GM21737 (cell line): Measurements from ENCODE around the gene HS6ST3.

ENCODE experiments used
- ATAC-seq: cut with Tn5 transposase; IDR thresholded peaks from one replicate; pipeline ENCODE4 v1.9.1; 2021; ENCODE audit warnings: mild to moderate bottlenecking, moderate library complexity; ENCODE audit not compliant: unreplicated experiment

HS6ST3 gene

DNA sequence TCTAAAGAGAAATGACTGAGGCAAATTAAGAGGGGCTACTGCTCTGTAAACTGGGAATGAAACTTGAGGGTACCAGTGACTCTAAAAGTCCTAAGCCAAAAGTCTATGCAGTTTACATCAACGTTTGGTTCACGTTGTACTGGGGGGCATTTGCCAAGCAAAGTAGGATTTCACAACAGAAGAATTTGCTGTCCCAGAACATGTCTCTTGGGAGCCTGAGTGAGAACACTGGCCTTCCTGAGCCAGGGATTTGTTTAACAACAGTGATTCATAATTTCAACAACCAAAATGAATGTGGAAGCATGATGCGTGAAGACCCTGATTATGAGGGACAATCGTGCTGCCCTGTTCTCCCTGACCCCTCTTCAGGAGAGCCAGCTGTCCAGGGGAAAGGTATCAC lies 726.4 kb downstream of the HS6ST3 start:
- no peak for ATAC-seq

DNA sequence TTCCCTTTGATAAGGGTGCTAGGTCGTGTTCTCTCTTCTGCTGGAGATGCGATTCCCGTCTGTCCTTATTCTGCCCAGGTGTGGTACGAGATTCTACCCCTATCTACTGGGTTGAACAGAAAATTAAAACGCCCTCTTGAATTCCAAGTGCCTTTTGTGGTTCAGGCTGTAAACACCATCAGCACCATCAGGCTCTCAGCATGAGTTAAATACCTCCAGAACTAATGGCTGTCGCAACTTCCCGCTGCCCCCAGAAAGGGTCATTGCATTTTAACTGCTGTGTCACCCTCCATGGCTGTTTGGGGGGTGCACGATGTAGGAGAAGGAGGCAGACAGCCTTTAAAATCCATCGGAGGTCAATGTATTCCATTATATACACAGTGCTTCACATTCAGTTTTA lies 727.0 kb downstream of the HS6ST3 start:
- ATAC-seq: no peak

DNA sequence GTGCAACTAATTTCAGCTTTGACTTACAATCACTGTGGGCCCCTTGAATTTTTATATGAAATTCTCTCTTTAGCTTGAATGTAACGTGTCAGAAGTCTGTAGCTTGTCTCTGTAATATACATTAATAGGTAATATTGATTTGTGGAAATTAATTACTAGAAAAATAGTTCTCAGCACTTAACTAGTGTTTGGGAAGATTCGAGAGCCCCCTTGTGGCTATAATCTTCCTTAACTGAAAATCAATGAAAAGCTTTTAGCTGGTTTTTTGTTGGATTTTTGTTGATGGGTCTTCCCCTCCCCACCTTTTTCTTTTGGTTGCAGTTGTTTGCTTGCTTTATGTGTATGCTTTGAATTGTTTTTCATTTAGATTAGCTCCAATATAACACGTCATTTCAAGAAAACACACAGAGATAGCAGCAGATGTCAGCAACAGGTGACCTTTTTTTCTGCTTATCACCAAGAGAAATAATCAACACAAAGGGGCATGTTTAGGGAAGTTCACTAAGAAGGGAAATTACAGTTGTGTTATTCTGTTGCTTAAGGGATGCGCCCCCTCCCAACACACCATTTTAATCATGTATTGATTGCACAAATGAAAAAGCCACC lies 727.5 kb downstream of the HS6ST3 start:
- ATAC-seq: no peak

GRCh38 chr13:96819375-96819774 lies 729.5 kb downstream of the HS6ST3 start:
- no peak for ATAC-seq

DNA sequence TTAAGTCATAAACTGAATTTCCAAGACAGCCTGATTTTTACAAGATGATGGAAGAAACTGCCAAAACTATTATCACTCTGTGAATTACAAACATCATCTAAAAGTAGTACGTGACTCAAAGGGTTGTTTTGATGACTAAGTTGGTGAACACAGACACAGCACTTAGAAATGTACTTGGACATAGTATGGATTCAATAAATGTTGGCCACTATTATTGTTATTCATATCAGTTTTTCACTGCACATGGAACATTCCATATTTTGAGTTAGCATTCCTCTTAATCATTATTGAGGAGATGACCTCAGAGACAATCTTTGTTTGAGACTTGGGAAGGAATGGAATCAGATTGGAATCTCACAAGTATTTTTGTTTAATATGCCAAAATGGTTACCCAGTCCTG lies 731.5 kb downstream of the HS6ST3 start:
- no peak for ATAC-seq

DNA sequence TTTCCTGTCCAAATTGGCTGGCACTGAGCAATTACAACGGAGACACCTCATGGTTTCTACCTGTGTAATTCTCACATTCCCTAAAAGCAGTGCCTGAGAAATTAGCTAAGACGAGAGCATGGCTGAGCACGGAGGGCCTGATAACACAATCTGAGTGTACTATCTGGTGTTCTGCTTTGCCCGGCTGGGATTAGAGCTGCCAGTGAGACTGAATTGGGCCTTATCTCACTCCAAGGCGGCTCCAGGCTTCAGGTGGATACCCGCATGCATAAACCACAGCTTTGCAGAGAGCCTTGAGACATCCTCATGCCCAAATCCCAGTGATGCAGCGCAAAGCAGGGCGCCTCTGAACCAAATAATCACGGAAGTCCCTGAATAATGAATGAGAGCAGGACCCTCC lies 732.1 kb downstream of the HS6ST3 start:
- no peak for ATAC-seq

GRCh38 chr13:96822895-96823294 lies 733.0 kb downstream of the HS6ST3 start:
- no peak for ATAC-seq

- no peak for ATAC-seq
Measured at GRCh38 chr13:96824140-96824539, 734.2 kb downstream of the HS6ST3 start.

DNA sequence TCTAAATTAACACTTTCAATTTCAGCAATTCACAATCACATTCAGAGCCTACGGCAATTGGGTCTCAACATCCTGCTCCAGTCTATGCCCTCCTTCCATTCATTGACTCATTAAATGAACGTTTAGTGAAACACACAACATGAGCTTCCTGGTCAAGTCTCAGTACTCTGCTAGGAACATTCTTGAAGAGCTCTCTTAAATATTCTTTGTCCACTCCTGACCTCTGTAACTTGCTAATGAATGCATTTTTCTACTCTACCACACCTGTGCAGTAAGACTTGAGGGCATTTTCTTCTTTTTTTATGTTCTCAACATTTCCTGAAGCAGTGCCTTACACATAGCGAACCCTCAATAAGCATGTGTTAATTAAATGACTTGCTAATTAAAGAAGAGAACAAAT lies 735.7 kb downstream of the HS6ST3 start:
- no peak for ATAC-seq

- no peak for ATAC-seq
Measured at GRCh38 chr13:96834626-96835025, 744.7 kb downstream of the HS6ST3 start.

DNA sequence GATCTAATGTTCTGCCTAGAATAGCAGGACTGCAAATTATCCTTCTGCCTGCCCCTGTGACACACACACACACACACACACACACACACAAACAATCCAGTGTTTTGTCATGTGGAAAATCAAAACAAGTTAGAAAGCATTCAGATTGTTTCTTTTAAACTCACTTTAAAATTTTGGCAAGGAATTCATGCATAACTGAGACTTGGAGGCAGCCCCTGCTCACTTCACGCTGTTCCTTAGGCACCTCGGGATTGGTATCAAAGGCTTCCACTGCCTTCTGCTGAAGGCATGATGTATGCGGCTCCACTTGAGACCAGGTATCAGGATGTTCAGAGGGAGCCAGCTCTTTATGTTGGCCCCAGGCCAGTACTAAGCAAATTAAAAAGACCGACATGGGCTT lies 745.6 kb downstream of the HS6ST3 start:
- ATAC-seq: no peak

GRCh38 chr13:96836733-96837132 lies 746.8 kb downstream of the HS6ST3 start:
- ATAC-seq: no peak

DNA sequence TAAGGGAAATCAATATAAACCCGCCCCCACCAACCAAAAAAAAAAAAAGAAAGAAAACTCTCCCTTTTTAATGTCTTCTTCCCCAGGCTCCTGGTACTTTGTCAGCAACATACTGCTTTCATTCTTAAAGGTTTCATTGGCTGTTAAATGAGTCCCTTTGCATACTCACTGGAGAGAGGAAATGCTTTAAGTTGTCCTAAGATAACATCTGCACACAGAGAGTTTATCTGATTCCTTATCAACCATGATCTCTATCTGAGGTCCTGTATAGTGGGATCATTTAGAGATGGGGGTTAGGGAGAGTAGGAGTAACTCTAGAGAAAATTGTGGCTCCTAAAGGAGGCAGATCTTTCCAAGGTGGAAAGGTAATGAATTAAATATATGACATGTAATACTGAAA lies 747.9 kb downstream of the HS6ST3 start:
- no peak for ATAC-seq

GRCh38 chr13:96844195-96844594 lies 754.3 kb downstream of the HS6ST3 start:
- ATAC-seq: no peak

GRCh38 chr13:96844616-96845015 lies 754.7 kb downstream of the HS6ST3 start:
- ATAC-seq: no peak

DNA sequence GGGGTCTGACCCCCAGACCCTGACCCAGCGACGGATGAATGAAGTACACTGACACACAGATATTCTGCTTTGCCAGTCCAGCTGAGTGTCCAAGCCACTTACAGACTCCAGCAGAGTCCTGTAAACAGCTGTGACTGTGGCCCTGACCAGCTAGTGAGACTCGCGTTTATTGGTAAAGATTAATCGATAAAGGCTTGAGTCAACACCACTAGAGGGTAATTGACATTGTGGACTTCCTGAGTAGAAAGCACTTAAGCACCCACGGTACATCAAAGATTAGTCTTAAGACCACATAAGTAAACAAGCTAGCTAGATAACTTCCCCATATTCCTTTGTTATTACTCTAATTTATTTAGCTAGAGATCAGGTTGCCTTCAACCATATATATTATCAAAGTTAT lies 758.4 kb downstream of the HS6ST3 start:
- no peak for ATAC-seq

GRCh38 chr13:96849091-96849490 lies 759.2 kb downstream of the HS6ST3 start:
- ATAC-seq: no peak

DNA sequence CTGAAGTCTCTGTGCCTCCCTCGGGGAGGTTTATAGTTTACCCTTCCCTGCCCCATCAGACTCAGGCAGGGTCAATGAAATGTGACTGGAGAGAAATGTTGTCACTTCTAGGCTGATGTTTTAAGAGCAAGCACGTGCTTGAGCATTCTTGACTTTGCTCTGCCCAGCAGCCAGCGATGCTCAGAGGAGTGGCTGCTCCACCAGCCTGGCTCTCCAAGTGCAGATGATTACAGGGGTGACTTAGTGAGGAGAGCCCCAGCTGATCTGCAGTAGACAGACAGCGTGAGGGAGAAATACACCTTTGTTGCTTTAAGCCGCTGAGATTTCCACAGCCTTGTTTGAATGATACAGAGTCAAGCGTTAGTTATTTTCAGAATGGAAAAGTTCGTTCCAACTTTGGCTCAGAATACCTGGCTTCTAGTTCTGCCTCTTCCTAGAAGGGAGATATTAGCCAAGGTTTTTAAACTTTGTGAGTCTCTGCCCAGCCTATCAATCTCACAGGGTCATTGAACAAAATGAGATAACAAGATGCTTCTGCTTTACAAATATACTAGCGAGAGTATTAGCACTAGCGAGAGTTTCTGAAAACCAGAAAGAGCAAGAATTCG lies 760.7 kb downstream of the HS6ST3 start:
- ATAC-seq: no peak

DNA sequence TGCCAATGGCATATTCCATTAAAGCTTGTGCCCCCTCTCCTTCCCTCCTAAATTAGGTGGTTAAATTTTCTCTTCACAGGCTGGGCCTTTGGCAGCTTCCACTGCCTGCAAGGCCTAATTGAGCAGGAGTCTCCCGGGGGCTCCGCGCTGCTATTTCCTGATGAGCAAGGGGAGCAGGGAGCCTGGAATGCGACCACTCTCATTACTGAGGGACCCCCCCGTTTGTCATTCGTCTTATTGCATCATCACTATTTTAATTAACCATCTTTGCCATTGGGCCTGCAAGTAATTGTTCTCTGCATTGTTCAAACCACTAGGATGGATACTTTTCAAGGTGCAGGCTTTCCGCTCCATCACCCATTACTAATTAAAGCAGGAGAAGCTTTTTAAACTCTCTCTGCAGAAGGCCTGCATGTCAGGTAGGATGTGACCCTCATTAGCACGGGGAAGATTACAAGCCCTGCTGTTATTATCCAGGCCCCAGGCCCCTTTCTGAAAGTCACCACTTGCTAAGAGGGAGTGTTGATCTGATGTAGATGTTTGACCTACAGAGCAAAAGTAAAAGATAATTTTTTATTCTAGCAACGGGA lies 762.0 kb downstream of the HS6ST3 start:
- ATAC-seq: no peak

GRCh38 chr13:96858133-96858826 lies 768.4 kb downstream of the HS6ST3 start:
- no peak for ATAC-seq

DNA sequence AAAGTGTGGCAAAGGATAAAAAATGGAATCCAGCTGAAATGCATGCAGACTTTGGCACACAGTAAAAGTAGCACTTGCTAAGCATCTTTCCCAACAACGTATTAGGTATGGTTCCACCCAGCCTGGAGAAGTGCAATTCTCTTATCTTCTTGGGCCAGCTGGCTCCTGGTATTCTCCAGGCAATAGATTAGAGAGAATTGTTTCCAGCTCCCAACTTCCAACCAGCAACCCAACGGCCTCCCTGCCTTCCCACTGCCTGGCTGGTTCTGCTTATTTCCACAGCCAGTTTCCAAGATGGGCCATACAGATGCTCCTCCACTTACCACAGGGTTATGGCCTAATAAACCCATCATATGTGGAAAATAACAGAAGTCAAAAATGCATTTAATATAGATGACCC lies 771.0 kb downstream of the HS6ST3 start:
- ATAC-seq: no peak

DNA sequence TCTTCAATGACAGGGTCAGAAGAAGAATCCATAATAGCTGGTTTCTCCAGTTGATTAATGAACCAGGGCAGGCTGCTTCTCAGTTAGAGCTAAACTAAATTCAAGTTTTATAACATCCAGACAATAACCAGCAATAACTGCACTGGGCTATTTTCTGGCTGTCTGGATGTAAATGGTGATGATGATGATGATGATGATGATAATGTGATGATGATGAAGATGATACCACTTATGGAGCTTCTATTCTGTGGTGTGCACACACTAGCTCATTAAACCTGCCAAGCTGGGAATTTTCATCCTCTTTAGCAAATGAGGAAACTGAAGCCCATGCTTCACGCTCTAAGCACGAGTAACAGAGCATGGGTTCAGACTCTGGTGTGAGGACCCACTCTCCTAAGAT lies 772.2 kb downstream of the HS6ST3 start:
- ATAC-seq: no peak
